Measurements from ENCODE around the gene ATRIP. TPM values are rescaled to one million over a fixed set of nuclear protein-coding genes. Genes with fewer than 3 reads are reported as not detected.

The ATRIP gene
- total RNA-seq, 3 donors from 2014 or later (not counting 1 experiment from before 2014, with no cell fraction given), result 8.5 to 11.0 (median 10.6) TPM

DNA sequence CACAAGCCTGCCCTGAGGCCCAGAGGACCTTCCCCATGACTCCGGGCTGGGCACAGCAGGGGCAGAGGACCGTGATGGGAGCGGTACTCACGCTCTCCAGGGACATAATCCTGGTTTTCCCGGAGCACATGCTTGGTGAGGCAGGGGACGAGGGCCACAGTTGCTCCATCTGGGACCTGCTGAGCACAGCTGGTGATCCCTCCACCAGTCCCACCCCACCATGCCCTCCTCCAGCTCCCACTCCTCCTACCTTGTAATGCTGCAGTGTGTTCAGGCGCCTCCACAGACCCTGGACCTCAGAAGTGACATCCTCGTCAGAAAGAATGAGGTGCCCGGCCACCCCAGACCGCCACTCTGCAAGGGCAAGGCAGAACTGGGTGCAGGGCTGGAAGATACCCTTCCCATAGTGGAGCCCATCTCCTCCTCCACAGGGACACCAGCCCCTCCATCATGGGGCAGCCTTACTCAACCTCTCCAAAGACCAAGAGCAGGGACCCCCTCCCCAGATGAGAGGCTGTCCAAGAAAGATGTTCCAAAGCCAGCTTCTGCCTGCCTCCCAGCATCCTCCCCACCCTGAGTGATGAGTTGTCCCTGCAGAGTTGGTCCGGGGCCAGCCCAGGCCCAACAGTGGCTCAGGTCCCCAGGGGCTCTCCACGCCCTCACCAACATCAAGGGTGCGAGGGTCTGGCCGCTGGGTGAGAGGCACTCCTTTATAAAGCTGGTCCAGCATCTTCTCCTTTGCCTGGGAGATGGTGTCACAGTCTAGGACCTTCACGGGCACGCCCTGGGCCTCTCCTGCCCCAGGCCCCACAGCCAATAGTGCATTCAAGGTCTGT lies 36.1 kb upstream of the ATRIP start:
- Mint-ChIP-seq H3K4me1 (no peaks in the 10 kb centered on the region), H3K36me3 (no peaks in the 10 kb centered on the region), H3K27ac (no peak overlapping the region), H3K27me3 (ENCODE audit: low read depth in 2 of 2) (no peaks in the 10 kb centered on the region), H3K4me3 (no peak overlapping the region), H3K9me3 (no peaks in the 10 kb centered on the region)
- no peak overlapping the region for H3K27ac ChIP-seq (ENCODE audit: low read length)
- H3K36me3 ChIP-seq (ENCODE audit: control insufficient read depth, insufficient read depth, low read length), result no peaks in the 10 kb centered on the region
- ATAC-seq (no peak), DNase-seq (peak in 1 of 2 donors; percentile 12)
- H3K27me3 ChIP-seq (ENCODE audit: control insufficient read depth, insufficient read depth, low read length), result no peaks in the 10 kb centered on the region
- 90% methylated on average over 16 of the region's 16 CpGs for WGBS (ENCODE audit: insufficient coverage)
- TF ChIP-seq CTCF (IDR thresholded peaks at IDR 0.05), result no peak
- H3K4me3 ChIP-seq (ENCODE audit: low read length), result no peak overlapping the region
- no peaks in the 10 kb centered on the region for H3K9me3 ChIP-seq (ENCODE audit: control insufficient read depth, insufficient read depth, low read length)
- H3K4me1 ChIP-seq (ENCODE audit: control insufficient read depth, insufficient read depth, low read length), result no peaks in the 10 kb centered on the region
- intact Hi-C loops (cut with micrococcal nuclease), result no loop called here

DNA sequence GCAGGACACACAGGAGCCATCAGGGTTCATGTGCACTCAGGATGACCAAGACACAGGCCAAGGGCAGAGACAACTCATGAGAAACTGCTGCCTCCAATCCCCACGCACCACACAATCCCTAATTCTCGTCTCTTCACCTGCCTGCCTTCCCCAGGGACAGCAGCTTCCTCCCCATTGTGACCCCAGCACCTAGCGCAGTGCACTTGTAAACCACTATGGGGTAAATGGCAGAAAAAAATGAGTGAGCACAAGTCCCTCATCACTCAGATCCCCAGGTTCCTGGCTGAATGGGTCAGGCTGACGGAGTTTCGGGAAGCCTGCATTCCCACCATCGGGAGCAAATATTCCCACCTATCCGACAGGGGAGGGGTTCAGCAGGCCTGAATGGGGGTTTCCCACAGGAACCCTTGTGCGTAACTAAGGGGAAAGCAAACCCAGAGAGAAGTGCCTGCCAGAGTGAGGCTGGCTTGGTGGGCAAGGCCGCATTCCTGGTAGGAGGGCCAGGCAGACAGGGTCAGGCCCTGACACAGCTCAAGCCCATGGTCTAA lies 35.4 kb upstream of the ATRIP start:
- intact Hi-C loops (cut with micrococcal nuclease), result no loop called here

DNA sequence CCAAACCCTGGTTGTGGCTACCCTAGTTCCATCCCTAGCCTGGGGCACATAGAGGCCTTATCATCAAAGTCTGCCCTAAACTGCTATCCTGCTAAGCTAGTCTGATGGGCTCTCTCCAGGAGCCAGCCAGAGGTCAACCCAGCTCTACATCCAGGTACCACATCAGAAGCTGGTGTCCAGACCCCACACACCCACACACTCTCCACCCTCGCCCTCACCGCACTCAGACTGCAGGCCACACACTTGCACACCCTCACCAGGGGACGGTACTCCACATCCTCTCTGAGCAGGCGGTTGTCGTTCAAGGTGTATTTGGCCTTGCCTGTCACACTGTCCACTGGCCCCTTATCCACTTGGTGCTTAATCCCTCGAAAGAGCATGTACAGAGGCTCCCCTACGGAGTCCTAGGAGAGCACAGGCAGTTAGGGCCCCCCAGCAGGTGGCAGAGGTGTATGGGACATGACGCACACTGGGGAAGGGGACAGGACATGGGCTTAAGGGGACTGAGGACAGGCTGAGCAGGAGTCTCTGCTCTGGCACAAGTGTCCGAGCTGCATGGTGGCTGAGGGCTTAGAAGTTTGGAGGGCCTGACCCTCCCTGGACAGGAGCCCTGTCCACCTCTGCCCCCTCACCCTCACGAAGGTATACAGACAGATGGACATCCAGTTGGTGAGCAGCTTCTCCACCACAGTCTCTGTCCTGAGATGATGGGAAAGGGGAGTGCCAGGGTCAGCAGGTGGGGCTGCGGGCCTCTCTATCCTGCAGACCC lies 34.7 kb upstream of the ATRIP start:
- no peak for ATAC-seq
- Mint-ChIP-seq H3K9me3 (no peaks in the 10 kb centered on the region), H3K4me1 (no peaks in the 10 kb centered on the region), H3K36me3 (no peaks in the 10 kb centered on the region), H3K27ac (no peak overlapping the region), H3K27me3 (ENCODE audit: low read depth in 2 of 2) (no peaks in the 10 kb centered on the region), H3K4me3 (no peak overlapping the region)
- no peak for TF ChIP-seq CTCF (IDR thresholded peaks at IDR 0.05)
- DNase-seq, result no peak
- H3K36me3 ChIP-seq (ENCODE audit: control insufficient read depth, insufficient read depth, low read length), result no peaks in the 10 kb centered on the region
- intact Hi-C loops (cut with micrococcal nuclease), result no loop called here
- no peak overlapping the region for H3K4me3 ChIP-seq (ENCODE audit: low read length)
- no peaks in the 10 kb centered on the region for H3K4me1 ChIP-seq (ENCODE audit: control insufficient read depth, insufficient read depth, low read length)
- 78% methylated on average over 10 of the region's 11 CpGs for WGBS (ENCODE audit: insufficient coverage)
- no peak overlapping the region for H3K27ac ChIP-seq (ENCODE audit: low read length)
- no peaks in the 10 kb centered on the region for H3K27me3 ChIP-seq (ENCODE audit: control insufficient read depth, insufficient read depth, low read length)
- H3K9me3 ChIP-seq (ENCODE audit: control insufficient read depth, insufficient read depth, low read length), result no peaks in the 10 kb centered on the region

More for the DNA sequence above, 35.4 kb upstream of the ATRIP start:
- no peak overlapping the region for H3K27ac ChIP-seq (ENCODE audit: low read length)
- Mint-ChIP-seq H3K27ac (no peak overlapping the region), H3K36me3 (no peaks in the 10 kb centered on the region), H3K4me3 (no peak overlapping the region), H3K27me3 (ENCODE audit: low read depth in 2 of 2) (no peaks in the 10 kb centered on the region), H3K9me3 (no peaks in the 10 kb centered on the region), H3K4me1 (no peaks in the 10 kb centered on the region)
- TF ChIP-seq CTCF (IDR thresholded peaks at IDR 0.05), result no peak
- no peak for ATAC-seq
- no peak for DNase-seq
- no peaks in the 10 kb centered on the region for H3K27me3 ChIP-seq (ENCODE audit: control insufficient read depth, insufficient read depth, low read length)
- H3K36me3 ChIP-seq (ENCODE audit: control insufficient read depth, insufficient read depth, low read length), result no peaks in the 10 kb centered on the region
- no peaks in the 10 kb centered on the region for H3K4me1 ChIP-seq (ENCODE audit: control insufficient read depth, insufficient read depth, low read length)
- H3K9me3 ChIP-seq (ENCODE audit: control insufficient read depth, insufficient read depth, low read length), result no peaks in the 10 kb centered on the region
- H3K4me3 ChIP-seq (ENCODE audit: low read length), result no peak overlapping the region
- 91% methylated on average over 9 of the region's 9 CpGs for WGBS (ENCODE audit: insufficient coverage)
